OCI-LY7 (cell line): ENCODE measurements around the gene PROB1.

Experiments used
- EZH2phosphoT487 ChIP-seq: fragments of 200-600 bp; sonication (generic); IDR thresholded peaks from 2 replicates; pipeline ENCODE4 v1.6.1; 2018; ENCODE audit warnings: low read depth, borderline replicate concordance, mild to moderate bottlenecking, mixed run types, antibody characterized with exemption, low read length, moderate library complexity, mixed read lengths
- TF ChIP-seq, protein P1 (sequence below): fragments of 200-600 bp; sonication (generic); conservative IDR thresholded peaks from 2 replicates; pipeline ENCODE4 v1.5.1; 2014; ENCODE audit warnings: mild to moderate bottlenecking, antibody characterized with exemption, low read length, moderate library complexity, mixed read lengths

DNA sequence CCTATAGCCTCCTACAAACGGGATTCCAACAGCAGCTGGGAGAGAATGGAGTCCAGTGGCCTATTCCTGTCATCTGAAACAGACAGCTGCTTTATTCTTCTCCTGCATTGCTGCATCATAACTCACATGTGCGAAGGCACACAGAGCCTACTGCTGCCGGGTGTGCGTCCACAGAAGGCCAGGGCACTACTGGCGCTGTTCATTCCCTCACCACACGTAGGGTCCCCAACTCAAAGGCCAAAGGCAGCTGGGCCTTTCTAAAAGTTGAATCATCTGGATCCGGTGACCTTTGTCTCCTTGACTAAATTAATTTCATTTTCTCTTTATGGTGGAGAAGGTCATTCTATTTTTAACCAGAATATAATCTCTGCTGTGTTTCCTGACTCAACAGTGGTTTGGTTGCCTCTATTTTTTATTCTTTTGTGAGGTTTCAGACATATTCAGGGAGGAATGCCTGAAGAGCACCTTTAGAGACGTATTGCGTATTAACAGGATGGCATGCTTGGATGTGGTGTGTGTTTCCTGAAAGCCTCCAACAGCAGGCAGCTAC, 19.8 kb upstream of the PROB1 start:
- TF ChIP-seq, protein P1, sequence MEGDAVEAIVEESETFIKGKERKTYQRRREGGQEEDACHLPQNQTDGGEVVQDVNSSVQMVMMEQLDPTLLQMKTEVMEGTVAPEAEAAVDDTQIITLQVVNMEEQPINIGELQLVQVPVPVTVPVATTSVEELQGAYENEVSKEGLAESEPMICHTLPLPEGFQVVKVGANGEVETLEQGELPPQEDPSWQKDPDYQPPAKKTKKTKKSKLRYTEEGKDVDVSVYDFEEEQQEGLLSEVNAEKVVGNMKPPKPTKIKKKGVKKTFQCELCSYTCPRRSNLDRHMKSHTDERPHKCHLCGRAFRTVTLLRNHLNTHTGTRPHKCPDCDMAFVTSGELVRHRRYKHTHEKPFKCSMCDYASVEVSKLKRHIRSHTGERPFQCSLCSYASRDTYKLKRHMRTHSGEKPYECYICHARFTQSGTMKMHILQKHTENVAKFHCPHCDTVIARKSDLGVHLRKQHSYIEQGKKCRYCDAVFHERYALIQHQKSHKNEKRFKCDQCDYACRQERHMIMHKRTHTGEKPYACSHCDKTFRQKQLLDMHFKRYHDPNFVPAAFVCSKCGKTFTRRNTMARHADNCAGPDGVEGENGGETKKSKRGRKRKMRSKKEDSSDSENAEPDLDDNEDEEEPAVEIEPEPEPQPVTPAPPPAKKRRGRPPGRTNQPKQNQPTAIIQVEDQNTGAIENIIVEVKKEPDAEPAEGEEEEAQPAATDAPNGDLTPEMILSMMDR, result no peak
- TF ChIP-seq EZH2phosphoT487, result no peak
